Small intestine (tissue), 7 donors: ENCODE results near the gene U2AF2. TPM values are rescaled to one million over a fixed set of nuclear protein-coding genes. Genes with fewer than 3 reads are reported as not detected.
A peak's percentile ranks its signal among the peaks of the same experiment; 100 is the strongest.

Experiments
- DNase-seq, 2 donors: peaks; one replicate each; pipeline versions ENCODE4 v3.0.0 to v3.0.0-alpha.2; 2013
- FAIRE-seq: peaks from 2 replicates; lab custom pipeline; 2012; peaks lifted over from hg19 to GRCh38; lab: Jason Lieb, UNC
- H3K27ac ChIP-seq, 3 donors: one replicate each; pipeline ENCODE4 v1.5.1; 2013; ENCODE audit warnings: low read length in 2 of 3, mild to moderate bottlenecking in 2 of 3, control low read depth in 1 of 3, inconsistent platforms in 1 of 3, low read depth in 1 of 3, moderate library complexity in 1 of 3
- H3K27me3 ChIP-seq, 3 donors: one replicate each; pipeline ENCODE4 v1.6.1; 2013; ENCODE audit warnings: low read length in 3 of 3, inconsistent platforms in 1 of 3; ENCODE audit not compliant: control insufficient read depth in 3 of 3, insufficient read depth in 3 of 3
- H3K36me3 ChIP-seq, 3 donors: one replicate each; pipeline ENCODE4 v1.6.1; 2013; ENCODE audit warnings: low read length in 3 of 3, inconsistent platforms in 1 of 3, low read depth in 1 of 3, mild to moderate bottlenecking in 1 of 3, moderate library complexity in 1 of 3; ENCODE audit not compliant: control insufficient read depth in 3 of 3, insufficient read depth in 2 of 3
- H3K4me1 ChIP-seq, 3 donors: one replicate each; pipeline ENCODE4 v1.6.1; 2013; ENCODE audit warnings: low read length in 2 of 3, inconsistent platforms in 1 of 3, low read depth in 1 of 3, mild to moderate bottlenecking in 1 of 3, moderate library complexity in 1 of 3; ENCODE audit not compliant: control insufficient read depth in 3 of 3, insufficient read depth in 2 of 3
- H3K4me3 ChIP-seq, 3 donors: one replicate each; pipeline ENCODE4 v1.5.1; 2013; ENCODE audit warnings: low read length in 3 of 3, control low read depth in 1 of 3, inconsistent platforms in 1 of 3, low read depth in 1 of 3, mild to moderate bottlenecking in 1 of 3, moderate library complexity in 1 of 3
- H3K9me3 ChIP-seq, 2 donors: one replicate each; pipeline ENCODE4 v1.6.1; 2013; ENCODE audit warnings: low read depth in 1 of 2, low read length in 1 of 2; ENCODE audit not compliant: control insufficient read depth in 2 of 2, insufficient read depth in 1 of 2
- WGBS, 3 donors: extraction: QIAGEN DNeasy Blood & Tissue Kit; methylation state at CpG; one replicate each; pipeline ENCODE4 v1.1.7; 2013; 5-methylcytosine and 5-hydroxymethylcytosine counted together
- polyA plus RNA-seq, 4 donors: library from polyadenylated mRNA; stranded (reverse) in 3 of 4; unstranded in 1 of 4; fragments of 200-250 nt in 3 of 4; fragments of 120-200 nt in 1 of 4; gene quantifications; one replicate each; pipeline versions ENCODE4 v1.2.1 to v1.2.3, GENCODE V29; 2013
- donor health status: healthy with polysubstance abuse.
- donor health status: control.
- donor health status: control.
- donor health status: Bipolar disorder and iron deficiency.
- donor health status: healthy.

U2AF2 gene
- polyA plus RNA-seq, 4 donors: 74.0 to 161 (median 115) TPM

DNA sequence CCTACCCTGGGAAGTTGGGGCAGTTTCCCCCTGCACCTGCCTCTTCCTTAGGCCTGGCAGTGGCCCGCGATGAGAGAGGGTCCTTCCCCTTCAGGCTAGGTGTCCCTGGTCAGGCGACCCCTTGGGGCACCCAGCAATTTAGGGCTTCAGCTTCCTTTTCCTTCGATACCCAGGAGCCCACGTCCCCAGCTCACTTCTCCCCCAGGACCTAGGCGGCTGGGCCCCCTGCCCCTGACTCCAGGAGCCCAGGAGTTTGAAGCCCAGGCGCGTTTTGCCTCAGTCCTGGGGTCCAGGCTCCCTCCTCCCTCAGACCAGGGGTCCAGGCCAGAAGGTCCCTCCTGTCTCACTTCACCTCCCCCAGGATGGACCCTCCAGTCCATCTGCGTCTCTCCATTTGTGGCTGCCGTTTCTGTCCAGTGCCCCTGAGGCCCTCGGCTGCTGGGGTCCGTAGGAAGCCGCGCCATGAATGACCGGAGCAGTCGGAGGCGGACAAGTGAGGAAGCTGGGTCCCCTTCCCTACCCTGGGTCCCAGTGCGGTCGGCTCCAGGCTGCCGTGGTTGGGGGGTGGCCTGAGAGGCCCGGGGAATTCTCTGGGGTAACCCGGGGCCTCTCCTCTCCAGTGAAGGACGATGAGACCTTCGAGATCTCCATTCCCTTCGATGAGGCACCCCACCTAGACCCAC lies 6.1 kb upstream of the U2AF2 start:
- H3K36me3 ChIP-seq: peaks cover 0 to 49% (median 2%) of the 10 kb centered on the region in 3 donors
- H3K4me1 ChIP-seq: peaks cover 0 to 21% (median 0%) of the 10 kb centered on the region in 3 donors
- FAIRE-seq (no peak), DNase-seq (peak in 1 of 2 donors; percentile 48)
- no peaks in the 10 kb centered on the region for H3K9me3 ChIP-seq
- H3K27me3 ChIP-seq: no peaks in the 10 kb centered on the region
- peak overlapping the region; percentile 50 to 78 (median 57) for H3K4me3 ChIP-seq
- 37 to 51% (median 50%) methylated on average over 24 to 25 of the region's 25 CpGs for WGBS, 3 donors
- H3K27ac ChIP-seq: no peak overlapping the region

DNA sequence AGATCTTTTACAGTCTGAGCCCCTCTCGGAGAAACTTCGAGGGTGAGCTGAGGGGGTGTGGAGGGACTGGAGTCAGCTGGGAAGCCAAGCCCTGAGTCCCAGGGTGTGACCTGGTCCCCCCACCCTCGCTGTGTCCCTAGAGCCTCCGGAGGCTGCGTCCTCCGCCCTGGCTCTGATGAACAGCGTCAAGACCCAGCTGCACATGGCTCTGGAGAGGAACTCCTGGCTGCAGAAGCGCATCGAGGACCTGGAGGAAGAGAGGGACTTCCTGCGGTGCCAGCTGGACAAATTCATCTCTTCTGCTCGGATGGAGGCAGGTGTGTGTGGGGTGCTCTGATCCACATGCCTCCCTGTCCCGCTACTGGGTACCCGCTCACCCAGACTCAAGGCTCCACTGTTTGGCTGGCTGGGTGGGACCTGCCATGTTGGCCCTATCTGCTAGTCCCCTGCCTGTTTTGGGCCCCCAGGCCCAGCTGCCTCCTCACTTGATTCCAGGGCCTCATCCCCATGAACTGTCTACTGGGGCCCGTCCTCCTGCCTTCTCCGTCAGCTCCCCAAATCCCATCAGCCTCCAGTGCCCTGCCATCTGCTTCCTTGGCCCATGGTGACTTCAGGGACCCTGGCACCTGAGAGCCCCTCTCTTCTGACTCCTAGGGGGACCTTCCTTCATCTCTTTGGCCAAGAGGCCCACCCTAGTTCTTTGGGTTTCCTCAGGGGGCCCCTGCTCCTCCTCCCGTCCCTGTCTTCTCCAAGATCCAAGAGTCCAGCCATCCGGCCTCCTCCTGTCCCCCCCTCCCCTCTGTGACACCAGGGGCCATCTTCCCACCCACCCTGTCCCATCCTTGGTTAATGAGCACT lies 5.3 kb upstream of the U2AF2 start:
- FAIRE-seq (no peak), DNase-seq (no peak)
- no peaks in the 10 kb centered on the region for H3K27me3 ChIP-seq
- H3K9me3 ChIP-seq: no peaks in the 10 kb centered on the region
- peaks cover 0 to 20% (median 0%) of the 10 kb centered on the region in 3 donors for H3K4me1 ChIP-seq
- H3K27ac ChIP-seq: no peak overlapping the region
- no peak overlapping the region for H3K4me3 ChIP-seq
- 82 to 91% (median 90%) methylated on average over 15 to 17 of the region's 17 CpGs for WGBS, 3 donors
- peaks cover 0 to 48% (median 2%) of the 10 kb centered on the region in 3 donors for H3K36me3 ChIP-seq

DNA sequence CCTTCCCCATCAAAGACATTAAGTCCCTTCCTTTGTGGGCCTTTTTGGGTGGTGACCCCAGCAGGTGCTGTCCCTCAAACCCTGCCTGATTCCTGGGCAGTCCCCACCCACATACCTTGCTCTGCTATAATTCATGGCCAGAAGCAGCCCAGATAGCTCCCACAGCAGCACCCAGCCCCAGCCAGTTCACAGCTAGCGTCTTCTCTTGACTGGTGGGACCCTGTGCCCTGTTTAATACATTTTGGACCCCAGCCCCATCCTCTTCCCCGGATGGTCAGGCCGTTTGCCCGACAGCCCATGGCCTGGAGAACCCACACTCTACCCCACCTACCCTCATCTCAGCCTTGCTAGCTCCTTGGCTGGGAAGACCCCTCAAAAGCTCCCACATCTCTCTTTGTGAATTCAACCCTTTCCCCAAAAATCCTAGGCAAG lies 4.7 kb upstream of the U2AF2 start:
- WGBS, 3 donors: 85 to 86% (median 85%) methylated on average over 4 of the region's 4 CpGs
- Histone ChIP-seq H3K9me3 (no peaks in the 10 kb centered on the region), H3K27ac (no peak overlapping the region), H3K4me3 (no peak overlapping the region), H3K36me3 (peaks cover 0 to 41% (median 2%) of the 10 kb centered on the region in 3 donors), H3K27me3 (no peaks in the 10 kb centered on the region), H3K4me1 (peaks cover 0 to 17% (median 0%) of the 10 kb centered on the region in 3 donors)
- DNase-seq (no peak), FAIRE-seq (no peak)

DNA sequence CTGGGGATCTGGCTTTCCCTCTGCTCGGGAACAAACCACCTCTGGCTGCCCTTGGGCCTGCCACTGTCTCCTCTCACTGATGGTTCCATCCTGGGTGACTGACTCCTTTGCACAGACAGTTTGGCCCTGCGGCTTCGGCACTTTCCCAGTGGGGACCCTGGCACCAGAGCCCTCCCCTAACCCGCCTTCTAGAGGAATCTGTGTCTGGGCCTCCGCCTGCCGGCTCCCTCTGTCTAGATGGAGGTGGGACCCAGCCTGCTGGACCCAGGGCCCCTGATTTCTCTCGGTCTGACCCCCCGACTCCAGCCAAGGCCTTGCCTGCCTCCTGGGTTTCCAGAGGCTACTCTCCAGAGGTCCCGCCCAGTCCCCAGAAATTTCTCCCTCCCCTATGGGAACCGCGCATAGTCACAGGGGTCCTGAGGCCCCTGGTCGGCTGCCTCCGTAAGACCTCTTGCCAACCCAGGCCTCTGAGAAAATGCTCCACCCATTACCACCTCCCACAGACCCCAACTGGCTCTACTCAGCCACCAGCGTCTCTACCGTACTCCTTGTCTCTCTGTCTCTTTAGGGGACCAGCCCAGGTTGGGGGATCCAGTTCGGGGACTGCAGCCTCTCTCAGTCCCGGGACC lies 4.1 kb upstream of the U2AF2 start:
- Histone ChIP-seq H3K27me3 (no peaks in the 10 kb centered on the region), H3K9me3 (no peaks in the 10 kb centered on the region), H3K27ac (no peak overlapping the region), H3K4me3 (no peak overlapping the region), H3K36me3 (peaks cover 0 to 36% (median 0%) of the 10 kb centered on the region in 3 donors), H3K4me1 (peaks cover 0 to 17% (median 0%) of the 10 kb centered on the region in 3 donors)
- 92 to 94% (median 93%) methylated on average over 17 of the region's 17 CpGs for WGBS, 3 donors
- FAIRE-seq: no peak
- no peak for DNase-seq

DNA sequence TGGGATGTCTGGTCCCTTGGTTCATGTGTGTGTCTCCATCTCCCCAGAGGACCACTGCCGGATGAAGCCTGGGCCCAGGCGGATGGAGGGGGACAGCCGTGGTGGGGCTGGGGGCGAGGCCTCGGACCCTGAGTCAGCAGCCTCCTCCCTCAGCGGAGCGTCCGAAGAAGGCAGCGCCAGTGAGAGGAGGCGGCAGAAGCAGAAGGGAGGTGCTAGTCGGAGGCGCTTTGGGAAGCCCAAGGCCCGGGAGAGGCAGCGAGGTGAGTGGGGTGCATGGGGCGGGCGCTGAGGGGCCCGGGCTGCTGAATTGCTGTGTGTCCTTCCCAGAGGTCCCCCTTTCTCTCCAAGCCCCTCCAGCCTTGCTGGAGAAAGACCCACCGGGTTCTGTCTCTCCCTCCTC lies 3.6 kb upstream of the U2AF2 start:
- no peaks in the 10 kb centered on the region for H3K27me3 ChIP-seq
- peaks cover 0 to 17% (median 0%) of the 10 kb centered on the region in 3 donors for H3K4me1 ChIP-seq
- 80 to 91% (median 86%) methylated on average over 13 to 18 of the region's 18 CpGs for WGBS, 3 donors
- DNase-seq (no peak), FAIRE-seq (no peak)
- H3K36me3 ChIP-seq: peaks cover 0 to 35% (median 0%) of the 10 kb centered on the region in 3 donors
- H3K4me3 ChIP-seq: no peak overlapping the region
- no peak overlapping the region for H3K27ac ChIP-seq
- no peaks in the 10 kb centered on the region for H3K9me3 ChIP-seq

DNA sequence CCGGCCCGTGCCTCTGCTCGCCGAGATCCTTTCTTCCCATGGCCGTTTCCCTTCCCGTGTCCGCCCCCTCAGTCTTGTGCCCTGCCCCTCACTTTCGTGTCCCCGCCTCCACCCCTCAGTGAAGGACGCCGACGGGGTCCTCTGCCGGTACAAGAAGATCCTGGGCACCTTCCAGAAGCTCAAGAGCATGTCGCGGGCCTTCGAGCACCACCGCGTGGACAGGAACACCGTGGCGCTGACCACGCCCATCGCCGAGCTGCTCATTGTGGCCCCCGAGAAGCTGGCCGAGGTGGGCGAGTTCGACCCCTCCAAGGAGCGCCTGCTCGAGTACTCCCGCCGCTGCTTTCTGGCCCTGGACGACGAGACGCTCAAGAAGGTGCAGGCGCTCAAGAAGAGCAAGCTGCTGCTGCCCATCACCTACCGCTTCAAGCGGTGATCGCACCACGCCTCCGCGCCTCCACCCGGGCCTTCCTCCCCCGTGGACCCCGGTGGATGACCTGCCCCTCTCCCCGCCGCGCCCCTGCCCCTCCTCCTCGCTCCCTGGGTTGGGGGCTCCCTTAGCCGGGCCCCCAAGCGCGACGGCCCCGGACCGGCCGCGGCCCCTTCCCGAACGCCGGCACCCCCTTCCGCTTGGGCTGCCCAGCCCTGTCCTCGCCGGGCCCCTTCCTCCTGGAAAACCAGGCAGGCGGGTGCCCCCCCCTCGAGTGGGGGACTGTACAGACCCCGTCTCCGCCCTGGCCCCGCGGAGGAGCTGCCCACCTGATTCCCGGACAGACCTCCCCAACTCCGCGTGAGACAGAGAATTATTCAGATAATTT lies 2.3 kb upstream of the U2AF2 start:
- FAIRE-seq (no peak), DNase-seq (no peak)
- Histone ChIP-seq H3K4me3 (no peak overlapping the region), H3K27ac (no peak overlapping the region), H3K27me3 (no peaks in the 10 kb centered on the region), H3K9me3 (no peaks in the 10 kb centered on the region), H3K4me1 (peaks cover 5 to 22% (median 6%) of the 10 kb centered on the region in 3 donors), H3K36me3 (peaks cover 0 to 38% (median 0%) of the 10 kb centered on the region in 3 donors)
- WGBS, 3 donors: 82 to 93% (median 91%) methylated on average over 65 to 71 of the region's 71 CpGs

DNA sequence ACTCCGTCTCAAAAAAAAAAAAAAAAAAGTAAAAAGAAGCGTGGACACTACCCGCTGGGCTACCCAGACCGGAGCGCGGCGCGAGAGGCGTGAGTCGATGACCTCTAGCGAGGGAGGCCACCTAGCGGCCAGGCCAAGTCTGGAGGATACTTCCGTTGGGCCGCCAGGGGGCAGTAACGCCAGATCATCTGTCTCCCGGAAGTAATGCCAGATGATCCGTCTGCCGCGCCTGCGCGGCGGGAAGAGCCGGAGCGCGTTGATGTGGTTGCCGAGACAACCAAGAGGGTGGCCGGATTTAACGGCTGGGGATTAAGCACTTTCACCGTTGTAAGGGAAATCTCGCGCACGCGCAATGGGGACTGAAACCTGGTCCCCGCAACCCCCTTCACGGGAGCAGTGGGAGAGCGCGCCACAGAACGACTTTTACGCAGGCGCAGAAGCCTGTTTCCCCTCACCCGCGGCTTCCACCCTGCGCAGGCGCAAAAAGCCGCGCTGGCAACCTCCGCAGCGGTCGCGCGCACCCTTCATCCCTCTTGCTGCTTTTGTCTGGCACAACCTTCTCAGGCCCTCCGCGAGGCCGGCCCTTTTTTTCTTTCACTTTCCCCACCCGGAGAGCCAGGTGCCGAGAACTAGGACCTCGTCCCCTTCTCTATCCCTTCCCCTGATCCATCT lies 1.0 kb upstream of the U2AF2 start:
- WGBS, 3 donors: 0 to 1% (median 0%) methylated on average over 51 to 57 of the region's 57 CpGs
- Histone ChIP-seq H3K4me1 (peaks cover 6 to 21% (median 7%) of the 10 kb centered on the region in 3 donors), H3K27me3 (no peaks in the 10 kb centered on the region), H3K9me3 (no peaks in the 10 kb centered on the region), H3K27ac (peak overlapping the region; percentile 87 to 98 (median 95)), H3K36me3 (peaks cover 0 to 44% (median 0%) of the 10 kb centered on the region in 3 donors), H3K4me3 (peak overlapping the region; percentile 42 to 83 (median 50))
- no peak for FAIRE-seq
- DNase-seq: peak; percentile 97 to 99
